Measurements from ENCODE around the gene ANK2.

DNA sequence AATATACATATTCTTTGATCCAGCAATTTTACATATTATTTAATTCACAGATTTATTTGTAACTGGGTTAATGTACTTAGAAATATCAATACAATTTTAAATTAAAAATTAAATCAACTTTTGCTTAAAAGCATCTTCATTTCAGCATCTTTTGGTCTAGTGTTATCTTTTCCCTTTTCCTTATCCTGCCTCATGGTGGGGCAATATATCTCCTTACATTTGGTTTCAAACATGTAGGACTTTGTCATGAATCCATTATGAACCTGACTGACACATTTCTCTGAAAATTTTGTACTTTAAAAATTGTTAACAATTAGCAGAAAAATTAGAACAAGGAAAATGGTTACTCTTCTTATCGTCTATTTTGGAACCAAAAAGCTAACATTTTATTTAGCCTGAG is 42.8 kb upstream of the ANK2 start:
- TF ChIP-seq, protein P1, sequence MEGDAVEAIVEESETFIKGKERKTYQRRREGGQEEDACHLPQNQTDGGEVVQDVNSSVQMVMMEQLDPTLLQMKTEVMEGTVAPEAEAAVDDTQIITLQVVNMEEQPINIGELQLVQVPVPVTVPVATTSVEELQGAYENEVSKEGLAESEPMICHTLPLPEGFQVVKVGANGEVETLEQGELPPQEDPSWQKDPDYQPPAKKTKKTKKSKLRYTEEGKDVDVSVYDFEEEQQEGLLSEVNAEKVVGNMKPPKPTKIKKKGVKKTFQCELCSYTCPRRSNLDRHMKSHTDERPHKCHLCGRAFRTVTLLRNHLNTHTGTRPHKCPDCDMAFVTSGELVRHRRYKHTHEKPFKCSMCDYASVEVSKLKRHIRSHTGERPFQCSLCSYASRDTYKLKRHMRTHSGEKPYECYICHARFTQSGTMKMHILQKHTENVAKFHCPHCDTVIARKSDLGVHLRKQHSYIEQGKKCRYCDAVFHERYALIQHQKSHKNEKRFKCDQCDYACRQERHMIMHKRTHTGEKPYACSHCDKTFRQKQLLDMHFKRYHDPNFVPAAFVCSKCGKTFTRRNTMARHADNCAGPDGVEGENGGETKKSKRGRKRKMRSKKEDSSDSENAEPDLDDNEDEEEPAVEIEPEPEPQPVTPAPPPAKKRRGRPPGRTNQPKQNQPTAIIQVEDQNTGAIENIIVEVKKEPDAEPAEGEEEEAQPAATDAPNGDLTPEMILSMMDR (conservative IDR thresholded peaks at IDR 0.05), result no peak
- no peak for TF ChIP-seq ZFX (IDR thresholded peaks at IDR 0.05)
